RWPE2 (cell line): ENCODE results near the gene ERVW-1.

Source experiments
- ATAC-seq: fragments of 200-7000 bp; cut with Tn5 transposase; 3 replicates; pipeline ENCODE4 v1.9.1; 2021; ENCODE audit warnings: low read depth
- DNase-seq: peaks from one replicate; pipeline ENCODE4 v3.0.0-alpha.2; 2020; ENCODE audit warnings: low spot score
- H3K27ac ChIP-seq: fragments of 450-650 bp; 2 replicates; pipeline ENCODE4 v1.5.1; 2017; ENCODE audit warnings: mild to moderate bottlenecking; ENCODE audit not compliant: poor library complexity, severe bottlenecking
- H3K27me3 ChIP-seq: fragments of 250-450 bp; sonication (Bioruptor Pico); 2 replicates; pipeline ENCODE4 v1.5.1; 2021; ENCODE audit warnings: mild to moderate bottlenecking, moderate library complexity; ENCODE audit not compliant: insufficient read depth, poor library complexity, severe bottlenecking
- H3K36me3 ChIP-seq: fragments of 250-450 bp; sonication (Bioruptor Pico); 2 replicates; pipeline ENCODE4 v1.5.1; 2020; ENCODE audit warnings: low read depth, mild to moderate bottlenecking, moderate library complexity
- H3K4me1 ChIP-seq: fragments of 250-450 bp; sonication (Bioruptor Pico); 2 replicates; pipeline ENCODE4 v1.5.1; 2021; ENCODE audit warnings: mild to moderate bottlenecking, moderate library complexity; ENCODE audit not compliant: insufficient read depth, poor library complexity, severe bottlenecking
- H3K4me3 ChIP-seq: fragments of 250-450 bp; sonication (Bioruptor Pico); 2 replicates; pipeline ENCODE4 v1.5.1; 2021; ENCODE audit warnings: mild to moderate bottlenecking, moderate library complexity; ENCODE audit not compliant: severe bottlenecking
- H3K9me3 ChIP-seq: fragments of 250-450 bp; sonication (Bioruptor Pico); 2 replicates; pipeline ENCODE4 v1.5.1; 2021; ENCODE audit warnings: mild to moderate bottlenecking, moderate library complexity; ENCODE audit not compliant: severe bottlenecking
- CTCF ChIP-seq: fragments of 450-650 bp; IDR thresholded peaks from one replicate; pipeline ENCODE4 v1.5.1; 2017; ENCODE audit warnings: mild to moderate bottlenecking, moderate library complexity; ENCODE audit not compliant: poor library complexity, severe bottlenecking

The ERVW-1 gene

GRCh38 chr7:92508946-92509345 lies 31.2 kb upstream of the ERVW-1 start:
- no peak for ATAC-seq

GRCh38 chr7:92506363-92506762 lies 28.6 kb upstream of the ERVW-1 start:
- Histone ChIP-seq H3K4me1 (no peaks in the 10 kb centered on the region), H3K27ac (no peak overlapping the region), H3K27me3 (no peaks in the 10 kb centered on the region), H3K36me3 (peaks cover 46% of the 10 kb centered on the region), H3K9me3 (no peaks in the 10 kb centered on the region), H3K4me3 (no peak overlapping the region)
- DNase-seq (no peak), ATAC-seq (no peak)
- TF ChIP-seq CTCF, result no peak

More at GRCh38 chr7:92508946-92509345, 31.2 kb upstream of the ERVW-1 start:
- H3K4me1 ChIP-seq, result no peaks in the 10 kb centered on the region
- no peak overlapping the region for H3K4me3 ChIP-seq
- no peak for DNase-seq
- no peak for TF ChIP-seq CTCF
- peaks cover 36% of the 10 kb centered on the region for H3K36me3 ChIP-seq
- H3K27ac ChIP-seq, result no peak overlapping the region
- H3K9me3 ChIP-seq, result no peaks in the 10 kb centered on the region
- H3K27me3 ChIP-seq, result no peaks in the 10 kb centered on the region

- no peak for ATAC-seq
- Histone ChIP-seq H3K4me3 (no peak overlapping the region), H3K9me3 (no peaks in the 10 kb centered on the region), H3K36me3 (peaks cover 58% of the 10 kb centered on the region), H3K4me1 (no peaks in the 10 kb centered on the region), H3K27me3 (no peaks in the 10 kb centered on the region), H3K27ac (no peak overlapping the region)
- no peak for DNase-seq
- no peak for TF ChIP-seq CTCF
Measured at GRCh38 chr7:92504563-92504962, 26.8 kb upstream of the ERVW-1 start.

- TF ChIP-seq CTCF, result no peak
- Histone ChIP-seq H3K4me1 (no peaks in the 10 kb centered on the region), H3K27me3 (no peaks in the 10 kb centered on the region), H3K4me3 (no peak overlapping the region), H3K36me3 (peaks cover 60% of the 10 kb centered on the region), H3K27ac (no peak overlapping the region), H3K9me3 (peaks cover 3% of the 10 kb centered on the region)
- ATAC-seq (no peak), DNase-seq (no peak)
Measured at GRCh38 chr7:92503767-92504166, 26.0 kb upstream of the ERVW-1 start.

- Histone ChIP-seq H3K4me1 (no peaks in the 10 kb centered on the region), H3K27me3 (no peaks in the 10 kb centered on the region), H3K9me3 (peaks cover 3% of the 10 kb centered on the region), H3K36me3 (peaks cover 83% of the 10 kb centered on the region), H3K27ac (no peak overlapping the region), H3K4me3 (no peak overlapping the region)
- no peak for TF ChIP-seq CTCF
- no peak for DNase-seq
- no peak for ATAC-seq
Measured at GRCh38 chr7:92498557-92498956, 20.8 kb upstream of the ERVW-1 start.
